ENCODE data around the gene GLRX. TPM values are rescaled to one million over a fixed set of nuclear protein-coding genes. Genes with fewer than 3 reads are reported as not detected.

GLRX gene
- total and polyA plus RNA-seq, 2 donors (not counting 1 experiment from before 2014, with no cell fraction given) = 91.8 to 429 TPM

- Histone ChIP-seq H3K36me3 (ENCODE audit: control insufficient read depth, insufficient read depth, low read length) (peaks cover 7% of the 10 kb centered on the region), H3K9me3 (ENCODE audit: control insufficient read depth, insufficient read depth, low read depth, low read length) (no peaks in the 10 kb centered on the region), H4K20me1 (ENCODE audit: control insufficient read depth, extremely low read depth, insufficient read depth, low read length) (no peaks in the 10 kb centered on the region), H2AFZ (ENCODE audit: low read length) (no peak overlapping the region), H3K79me2 (ENCODE audit: control insufficient read depth, insufficient read depth, low read length) (no peaks in the 10 kb centered on the region), H3K4me3 (replicated peaks in 1 of 4; ENCODE audit: control extremely low read depth in 1 of 4, insufficient read depth in 1 of 4, low read depth in 3 of 4, low read length in 4 of 4) (no peak overlapping the region), H3K9ac (ENCODE audit: insufficient read depth, low read length) (no peak overlapping the region), H3K27ac (ENCODE audit: insufficient read depth, low read length) (no peak overlapping the region), H3K4me1 (ENCODE audit: control insufficient read depth, extremely low read depth, insufficient read depth, low read length) (peaks cover 17% of the 10 kb centered on the region), H3K4me2 (ENCODE audit: extremely low read depth, insufficient read depth, low read length) (no peak overlapping the region), H3K27me3 (ENCODE audit: control insufficient read depth, insufficient read depth, low read length) (no peaks in the 10 kb centered on the region)
- no peak for DNase-seq (ENCODE audit: low read depth in 2 of 2)
- no peak for TF ChIP-seq EZH2 (IDR thresholded peaks at IDR 0.05; ENCODE audit: low read length, missing control alignments)
- no peak for TF ChIP-seq CTCF (conservative IDR thresholded peaks at IDR 0.05 in 1 of 2, IDR thresholded peaks at IDR 0.05 in 1 of 2; ENCODE audit: low read depth in 1 of 2, low read length in 2 of 2)
Observed at GRCh38 chr5:95783661-95784060, 38.9 kb downstream of the GLRX start.

DNA sequence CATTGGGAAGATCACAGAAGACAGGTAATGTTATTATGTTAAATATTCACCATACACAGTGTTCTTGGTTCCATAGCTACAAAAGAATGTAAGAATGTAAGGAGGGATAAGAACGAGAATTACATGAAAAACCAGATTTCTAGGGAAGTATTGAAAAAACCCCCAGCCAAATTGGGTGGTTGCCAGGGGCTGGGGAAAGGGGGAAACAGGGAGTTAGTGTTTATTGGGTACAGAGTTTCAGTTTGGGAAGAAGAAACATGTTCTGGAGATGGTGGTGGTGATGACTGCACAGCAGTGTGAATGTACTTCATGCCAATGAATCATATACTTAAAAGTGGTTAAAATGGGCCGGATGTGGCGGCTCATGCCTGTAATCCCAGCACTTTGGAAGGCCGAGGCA, 40.3 kb downstream of the GLRX start:
- no peak overlapping the region for H3K27ac ChIP-seq (ENCODE audit: insufficient read depth, low read length)
- no peak overlapping the region for H3K9ac ChIP-seq (ENCODE audit: insufficient read depth, low read length)
- H3K4me3 ChIP-seq (replicated peaks in 1 of 4; ENCODE audit: control extremely low read depth in 1 of 4, insufficient read depth in 1 of 4, low read depth in 3 of 4, low read length in 4 of 4) = no peak overlapping the region
- TF ChIP-seq EZH2 (IDR thresholded peaks at IDR 0.05; ENCODE audit: low read length, missing control alignments) (no peak), CTCF (conservative IDR thresholded peaks at IDR 0.05 in 1 of 2, IDR thresholded peaks at IDR 0.05 in 1 of 2; ENCODE audit: low read depth in 1 of 2, low read length in 2 of 2) (no peak)
- DNase-seq (ENCODE audit: low read depth in 2 of 2) = no peak
- H3K79me2 ChIP-seq (ENCODE audit: control insufficient read depth, insufficient read depth, low read length) = no peaks in the 10 kb centered on the region
- peaks cover 1% of the 10 kb centered on the region for H3K36me3 ChIP-seq (ENCODE audit: control insufficient read depth, insufficient read depth, low read length)
- H3K27me3 ChIP-seq (ENCODE audit: control insufficient read depth, insufficient read depth, low read length) = no peaks in the 10 kb centered on the region
- H2AFZ ChIP-seq (ENCODE audit: low read length) = no peak overlapping the region
- no peak overlapping the region for H3K4me2 ChIP-seq (ENCODE audit: extremely low read depth, insufficient read depth, low read length)
- H3K9me3 ChIP-seq (ENCODE audit: control insufficient read depth, insufficient read depth, low read depth, low read length) = no peaks in the 10 kb centered on the region
- no peaks in the 10 kb centered on the region for H4K20me1 ChIP-seq (ENCODE audit: control insufficient read depth, extremely low read depth, insufficient read depth, low read length)
- peaks cover 18% of the 10 kb centered on the region for H3K4me1 ChIP-seq (ENCODE audit: control insufficient read depth, extremely low read depth, insufficient read depth, low read length)

DNA sequence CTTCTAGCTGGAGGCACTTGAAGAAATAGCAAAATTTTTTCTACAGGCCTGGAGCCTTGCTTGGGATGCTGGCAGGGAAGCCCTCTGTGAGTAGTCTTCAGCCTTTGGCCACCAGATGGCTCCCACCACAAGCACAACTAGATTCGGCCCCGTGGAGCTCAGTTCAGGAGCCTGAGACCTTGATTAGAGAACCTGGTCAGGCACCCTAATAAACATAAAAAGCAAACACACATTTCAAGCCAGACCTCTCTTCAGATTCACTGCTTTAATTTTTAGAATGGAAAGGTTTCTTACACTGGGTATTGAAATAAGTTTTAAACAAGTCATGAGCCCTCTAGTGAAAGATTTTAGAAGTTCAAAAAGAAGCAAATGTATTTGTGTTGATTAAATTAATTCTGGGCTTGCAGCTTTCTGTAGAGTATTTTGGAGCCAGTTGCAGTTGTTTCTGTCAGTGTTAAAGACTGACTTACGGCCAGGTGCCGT, 41.4 kb downstream of the GLRX start:
- H3K27me3 ChIP-seq (ENCODE audit: control insufficient read depth, insufficient read depth, low read length) = no peaks in the 10 kb centered on the region
- no peak overlapping the region for H3K4me2 ChIP-seq (ENCODE audit: extremely low read depth, insufficient read depth, low read length)
- no peaks in the 10 kb centered on the region for H3K9me3 ChIP-seq (ENCODE audit: control insufficient read depth, insufficient read depth, low read depth, low read length)
- no peaks in the 10 kb centered on the region for H3K79me2 ChIP-seq (ENCODE audit: control insufficient read depth, insufficient read depth, low read length)
- peak; percentile 73 to 89 for DNase-seq (ENCODE audit: low read depth in 2 of 2)
- H3K4me1 ChIP-seq (ENCODE audit: control insufficient read depth, extremely low read depth, insufficient read depth, low read length) = peaks cover 12% of the 10 kb centered on the region
- no peak overlapping the region for H3K9ac ChIP-seq (ENCODE audit: insufficient read depth, low read length)
- no peak overlapping the region for H2AFZ ChIP-seq (ENCODE audit: low read length)
- TF ChIP-seq EZH2 (IDR thresholded peaks at IDR 0.05; ENCODE audit: low read length, missing control alignments) = no peak
- peak; percentile 89 to 95 for TF ChIP-seq CTCF (conservative IDR thresholded peaks at IDR 0.05 in 1 of 2, IDR thresholded peaks at IDR 0.05 in 1 of 2; ENCODE audit: low read depth in 1 of 2, low read length in 2 of 2)
- H3K36me3 ChIP-seq (ENCODE audit: control insufficient read depth, insufficient read depth, low read length) = peaks cover 1% of the 10 kb centered on the region
- H3K4me3 ChIP-seq (replicated peaks in 1 of 4; ENCODE audit: control extremely low read depth in 1 of 4, insufficient read depth in 1 of 4, low read depth in 3 of 4, low read length in 4 of 4) = no peak overlapping the region
- H4K20me1 ChIP-seq (ENCODE audit: control insufficient read depth, extremely low read depth, insufficient read depth, low read length) = no peaks in the 10 kb centered on the region
- peak overlapping the region; percentile 4 for H3K27ac ChIP-seq (ENCODE audit: insufficient read depth, low read length)
